ENCODE measurements around the gene FXYD4.
"Not testable (repeated sequence)": the region's sequence is repeated elsewhere in the genome, so short reads cannot be mapped to it uniquely, and the experiment has no call there.

FXYD4 gene

DNA sequence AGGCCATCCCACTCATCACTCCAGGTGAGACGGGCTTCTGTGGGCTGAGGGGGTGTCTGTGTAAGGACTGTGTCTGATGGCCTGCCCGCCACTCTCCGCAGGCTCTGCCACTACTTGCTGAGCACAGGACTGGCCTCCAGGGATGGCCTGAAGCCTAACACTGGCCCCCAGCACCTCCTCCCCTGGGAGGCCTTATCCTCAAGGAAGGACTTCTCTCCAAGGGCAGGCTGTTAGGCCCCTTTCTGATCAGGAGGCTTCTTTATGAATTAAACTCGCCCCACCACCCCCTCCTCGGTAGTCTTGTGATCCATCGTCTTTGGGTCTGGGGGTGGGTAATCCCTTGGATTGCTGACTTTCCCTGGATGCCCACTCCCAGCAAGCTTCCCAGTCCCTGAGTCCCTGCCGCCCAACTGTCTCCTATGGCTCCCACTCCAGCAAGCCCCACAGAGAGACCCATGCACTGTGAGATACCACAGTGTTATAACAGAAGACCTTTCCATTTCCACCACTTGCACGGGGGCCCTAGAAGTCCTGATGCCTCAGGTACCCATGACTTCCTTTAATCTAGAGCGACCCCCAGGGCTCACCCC lies 4.7 kb downstream of the FXYD4 start:
- no peak for DNase-seq (ENCODE audit: low read depth in 2 of 2)

DNA sequence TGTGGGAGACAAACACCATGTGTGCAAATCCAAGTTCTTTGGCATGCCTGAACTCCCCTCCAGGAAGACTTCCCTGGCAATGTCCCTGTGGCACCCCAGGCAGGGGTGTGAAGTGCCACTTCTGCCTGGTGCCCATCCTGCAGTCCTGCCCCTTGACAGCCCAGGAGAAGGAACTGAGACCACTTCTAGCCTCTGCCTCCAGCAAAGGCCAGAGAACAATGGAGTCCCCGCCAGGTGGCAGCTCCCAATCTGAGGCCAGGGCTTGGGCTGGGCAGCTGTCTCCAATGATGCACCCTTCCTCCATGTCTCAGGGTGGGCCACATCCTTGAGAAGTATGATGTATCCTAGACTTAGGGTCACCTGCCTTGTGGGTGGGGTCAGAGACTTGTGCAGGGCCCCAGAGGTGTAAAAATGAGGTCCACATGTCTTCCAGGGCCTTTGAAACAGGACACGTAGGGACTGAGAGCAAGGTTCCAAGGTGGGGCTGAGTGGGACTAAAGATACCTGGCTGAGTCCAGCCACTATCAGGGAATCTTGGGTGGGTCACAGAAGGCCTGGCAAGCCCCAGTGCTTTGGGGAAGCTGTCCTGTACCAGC lies 5.5 kb downstream of the FXYD4 start:
- DNase-seq (ENCODE audit: low read depth in 2 of 2): no peak

DNA sequence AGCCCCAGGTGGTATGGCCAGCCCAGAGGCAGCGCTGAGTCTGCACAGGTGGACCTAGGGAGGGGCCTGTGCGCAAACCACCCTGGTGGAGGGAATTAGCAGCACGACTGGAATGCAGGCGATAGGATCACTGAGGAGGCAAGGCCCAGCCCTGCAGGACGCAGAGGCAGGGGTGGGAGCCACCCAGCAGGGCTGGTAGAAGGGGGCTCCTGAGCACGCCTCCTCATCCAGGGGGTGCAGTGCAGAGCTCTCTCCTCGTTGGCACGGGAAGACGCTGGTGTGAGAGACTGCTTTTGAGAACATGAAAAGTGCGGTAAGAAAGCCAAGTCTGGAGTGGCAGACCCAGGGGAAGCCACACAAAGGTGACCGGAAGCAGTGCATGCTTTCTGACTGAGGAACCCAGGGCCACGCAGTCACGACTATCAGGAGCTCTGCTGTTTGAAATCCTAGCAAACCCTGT lies 6.0 kb downstream of the FXYD4 start:
- no peak for DNase-seq (ENCODE audit: low read depth in 2 of 2)

DNA sequence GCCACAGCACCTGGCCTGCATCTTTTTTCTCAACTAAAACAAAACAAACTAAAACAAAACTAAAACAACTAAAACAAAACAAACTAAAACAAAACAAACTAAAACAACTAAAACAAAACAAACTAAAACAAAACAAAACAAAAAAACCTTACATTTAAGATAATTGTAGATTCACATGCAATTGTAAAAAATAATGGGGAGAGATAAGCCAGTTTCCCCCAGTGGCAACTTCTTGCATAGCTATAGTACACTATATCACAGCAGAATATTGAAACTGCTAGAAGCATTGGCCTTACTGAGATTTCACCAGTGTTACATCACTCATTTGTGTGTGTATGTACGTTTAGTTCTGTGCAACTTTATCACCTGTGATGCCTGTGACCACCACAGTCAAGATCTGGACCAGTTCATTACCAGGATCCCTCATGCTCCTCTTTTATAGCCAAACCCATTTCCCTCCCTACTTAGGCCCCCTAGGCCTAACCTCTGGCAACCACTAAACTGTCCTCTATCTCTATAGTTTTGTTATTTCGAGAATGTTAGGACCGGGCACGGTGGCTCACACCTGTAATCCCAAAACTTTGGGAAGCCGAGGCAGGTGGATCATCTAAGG lies 9.3 kb downstream of the FXYD4 start:
- DNase-seq (ENCODE audit: low read depth in 2 of 2): no peak

DNA sequence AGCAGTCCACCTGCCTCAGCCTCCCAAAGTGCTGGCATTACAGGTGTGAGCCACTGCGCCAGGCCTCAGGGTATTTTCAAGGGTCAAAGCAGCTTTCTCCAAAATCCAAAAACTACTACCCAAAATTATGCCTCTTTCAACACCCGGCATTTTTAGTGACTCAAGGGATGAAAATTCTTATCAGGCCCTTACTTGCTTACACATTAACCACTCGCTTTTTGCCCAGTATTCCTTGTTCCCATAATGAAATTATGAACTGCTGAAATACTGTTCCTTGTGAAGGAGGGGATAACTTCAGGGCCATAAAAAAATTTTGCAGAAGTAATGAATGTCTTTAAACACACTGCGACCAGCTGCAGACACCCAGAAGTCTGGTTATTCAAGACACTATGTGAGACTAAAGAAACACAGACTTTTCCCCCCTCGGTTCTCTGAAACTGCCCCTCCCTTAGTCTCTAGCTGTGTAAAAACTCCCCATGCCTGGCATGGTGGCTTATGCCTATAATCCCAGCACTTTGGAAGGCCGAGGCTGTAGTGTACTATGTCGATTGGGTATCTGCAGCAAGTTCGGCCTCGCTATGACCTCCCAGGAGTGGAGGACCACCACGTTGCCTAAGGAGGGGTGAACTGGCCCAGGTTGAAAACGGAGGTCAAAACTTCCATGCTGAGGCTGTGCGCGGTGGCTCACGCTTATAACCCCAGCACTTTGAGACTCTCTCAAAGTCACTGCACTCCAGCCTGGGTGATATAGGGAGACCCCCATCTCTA lies 12.0 kb downstream of the FXYD4 start:
- DNase-seq (ENCODE audit: low read depth in 2 of 2): no peak

DNA sequence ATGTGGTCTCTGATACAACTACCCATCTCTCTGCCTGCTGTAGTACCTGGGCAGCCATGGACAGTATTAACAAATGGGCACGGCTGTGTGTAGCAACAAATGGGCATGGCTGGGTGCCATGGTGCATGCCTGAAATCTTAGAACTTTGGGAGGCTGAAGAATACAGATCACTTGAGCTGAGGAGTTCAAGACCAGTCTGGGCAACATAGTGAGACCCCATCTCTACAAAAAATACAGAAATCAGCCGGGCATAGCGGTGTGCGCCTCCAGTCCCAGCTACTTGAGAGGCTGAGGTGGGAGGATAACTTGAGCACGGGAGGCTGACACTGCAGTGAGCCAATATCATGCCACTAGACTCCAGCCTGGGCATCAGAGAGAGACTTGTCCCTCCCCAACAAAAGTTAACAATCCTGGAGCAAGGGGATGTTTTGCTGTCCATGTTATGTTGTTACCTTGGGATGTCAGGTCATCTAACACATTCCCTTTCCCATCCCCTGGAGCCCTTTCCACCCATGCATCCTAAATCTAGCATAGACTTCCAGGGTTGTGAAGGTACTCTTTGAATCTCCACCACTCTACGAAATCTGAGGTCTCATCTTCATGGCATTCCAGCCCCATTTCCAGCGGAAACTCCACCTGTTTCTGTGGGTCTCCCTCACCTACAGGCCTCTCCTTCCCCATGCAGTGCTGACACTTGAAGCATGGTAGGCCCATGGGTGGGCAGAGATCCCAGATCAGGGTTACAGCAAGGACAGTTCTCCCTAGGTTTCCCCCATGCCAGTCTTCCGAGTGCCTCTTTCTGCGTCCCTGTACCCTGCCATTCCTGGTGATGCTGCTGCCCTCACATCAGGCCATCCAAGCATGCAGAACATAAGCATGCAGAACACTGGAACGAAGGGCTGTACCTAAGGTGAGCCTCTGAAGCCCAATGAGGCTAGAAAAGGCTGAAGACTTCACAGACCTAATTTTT lies 13.1 kb downstream of the FXYD4 start:
- no peak for DNase-seq (ENCODE audit: low read depth in 2 of 2)

DNA sequence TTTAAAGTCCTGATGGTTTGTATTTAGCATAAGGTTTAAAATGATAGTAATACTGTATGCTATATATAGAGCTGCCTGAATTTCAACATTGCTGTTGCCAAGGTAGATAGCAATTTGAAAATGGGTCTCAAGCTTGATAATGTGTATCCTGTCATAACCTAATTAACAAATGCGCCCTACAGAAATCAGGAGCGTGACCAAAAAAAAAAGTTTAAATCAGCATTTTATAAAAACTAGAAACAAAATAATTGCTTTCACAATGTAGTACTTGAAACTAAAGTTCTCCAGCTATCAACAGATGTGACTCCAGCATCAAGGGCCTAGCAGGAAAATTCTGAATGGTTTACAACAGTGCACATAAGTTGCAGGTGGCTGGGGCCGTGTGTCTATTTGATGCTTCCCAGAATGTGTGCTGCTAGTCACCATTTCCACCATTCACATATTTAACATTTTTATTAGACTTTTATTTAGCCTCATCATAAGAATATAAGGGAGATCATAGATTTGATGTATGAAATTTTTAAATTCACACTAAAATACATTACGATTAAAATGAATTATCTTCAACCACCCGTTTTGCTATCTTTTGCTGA lies 14.1 kb downstream of the FXYD4 start:
- DNase-seq (ENCODE audit: low read depth in 2 of 2): no peak

DNA sequence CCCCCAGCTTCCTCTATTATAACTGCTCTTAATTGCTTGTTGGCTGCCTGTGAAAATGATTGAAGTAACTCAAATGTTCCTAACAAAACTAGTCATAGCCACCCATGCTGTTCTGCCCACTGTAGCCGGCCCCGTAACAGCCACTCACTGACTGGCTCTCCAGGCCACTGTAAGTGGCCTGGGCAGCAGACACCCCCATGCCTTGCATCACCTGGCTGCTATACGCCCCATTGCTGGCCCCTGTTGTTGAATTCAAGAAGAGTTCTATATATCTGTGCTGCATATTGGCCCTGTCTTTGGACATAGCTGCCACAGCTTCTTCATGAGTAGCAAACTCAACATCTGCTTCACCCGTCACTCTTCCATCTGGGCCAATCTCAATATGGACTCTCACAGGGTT lies 15.1 kb downstream of the FXYD4 start:
- DNase-seq (ENCODE audit: low read depth in 2 of 2): no peak

DNA sequence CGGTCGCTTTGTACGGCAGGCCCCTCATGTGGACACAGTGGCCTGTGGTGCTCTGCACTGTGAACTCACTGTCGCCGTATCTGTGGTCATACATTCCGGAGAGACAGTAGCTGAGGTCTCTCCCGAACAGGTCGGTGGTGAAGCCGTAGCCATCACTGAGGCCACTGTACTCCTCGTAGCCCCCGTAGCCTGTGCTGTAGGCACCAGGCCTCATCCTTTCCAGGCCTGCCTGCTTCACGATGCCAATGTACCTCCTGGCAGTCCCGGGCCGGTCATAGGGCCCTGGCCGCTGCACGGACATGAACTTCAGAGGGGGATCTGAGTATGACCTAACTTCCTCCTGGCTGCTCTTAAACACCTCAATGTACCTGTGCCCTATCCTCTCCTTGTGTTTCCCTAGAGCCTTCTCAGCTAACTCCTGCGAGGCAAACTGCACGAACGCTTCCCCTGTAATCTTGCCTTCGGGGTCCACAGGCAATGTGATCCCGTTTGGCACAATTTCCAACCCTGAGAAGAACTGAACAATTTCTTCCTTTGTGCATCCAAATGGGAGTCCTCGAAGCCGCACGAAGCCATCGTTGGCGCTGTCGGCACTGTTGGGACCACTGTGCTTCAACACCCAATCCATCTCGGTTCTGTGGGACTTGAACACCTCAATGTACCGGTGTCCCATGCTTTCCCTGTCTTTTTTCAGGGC lies 15.7 kb downstream of the FXYD4 start:
- no peak for DNase-seq (ENCODE audit: low read depth in 2 of 2)

DNA sequence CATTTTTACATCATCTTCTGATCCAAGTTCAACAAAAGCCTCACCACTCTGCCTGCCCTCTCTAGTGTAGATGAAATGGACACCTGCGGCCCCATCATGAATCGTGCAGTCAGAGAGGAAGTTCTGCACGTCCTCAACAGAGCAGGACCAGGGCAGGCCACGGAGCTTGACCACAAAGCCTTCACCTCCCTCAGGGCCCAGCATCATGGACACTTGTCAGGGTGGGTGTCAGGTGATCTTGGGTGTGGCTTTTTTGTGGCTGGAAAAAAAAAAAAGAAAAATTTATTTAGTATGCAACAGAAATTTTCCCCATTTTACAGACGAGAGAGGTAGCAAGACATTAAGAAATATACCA lies 16.2 kb downstream of the FXYD4 start:
- no peak for DNase-seq (ENCODE audit: low read depth in 2 of 2)

DNA sequence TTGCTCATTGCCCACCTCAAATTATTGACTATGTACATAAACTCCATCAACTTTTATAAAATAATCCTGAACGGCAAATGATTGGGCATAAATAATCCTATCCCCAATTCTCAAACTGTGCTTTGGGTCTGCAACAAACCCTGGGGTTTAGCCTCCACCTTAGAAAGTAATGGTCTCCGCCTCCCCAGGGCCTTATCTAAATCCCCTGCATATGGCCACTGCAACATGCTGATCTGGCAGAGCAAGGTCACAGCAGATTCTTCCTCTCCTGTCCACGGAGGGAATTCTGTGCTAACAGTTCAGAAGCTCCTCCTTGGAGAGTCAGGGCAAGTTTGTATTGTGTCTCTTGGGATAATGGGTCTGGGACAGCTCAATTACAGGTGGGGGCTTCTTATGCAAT lies 18.4 kb downstream of the FXYD4 start:
- DNase-seq (ENCODE audit: low read depth in 2 of 2): no peak

DNA sequence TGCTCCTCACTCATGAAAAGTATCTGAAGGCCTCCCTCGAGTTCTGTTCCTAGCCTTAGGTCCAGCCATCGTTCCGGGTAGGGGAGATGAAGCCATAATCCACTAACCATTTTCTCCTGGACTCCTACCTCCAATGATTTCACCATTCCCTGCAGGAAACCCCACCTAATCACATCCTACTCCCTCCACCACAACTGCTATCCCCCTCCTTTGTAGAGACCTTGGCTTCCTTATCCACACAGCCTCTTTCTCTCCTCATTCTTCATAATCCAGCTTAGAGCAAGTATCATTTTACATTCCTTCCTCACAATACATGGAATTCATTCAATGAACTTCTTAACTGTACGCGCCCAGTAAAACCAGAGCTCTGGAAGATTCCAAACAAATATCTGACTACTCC lies 18.9 kb downstream of the FXYD4 start:
- DNase-seq (ENCODE audit: low read depth in 2 of 2): no peak

DNA sequence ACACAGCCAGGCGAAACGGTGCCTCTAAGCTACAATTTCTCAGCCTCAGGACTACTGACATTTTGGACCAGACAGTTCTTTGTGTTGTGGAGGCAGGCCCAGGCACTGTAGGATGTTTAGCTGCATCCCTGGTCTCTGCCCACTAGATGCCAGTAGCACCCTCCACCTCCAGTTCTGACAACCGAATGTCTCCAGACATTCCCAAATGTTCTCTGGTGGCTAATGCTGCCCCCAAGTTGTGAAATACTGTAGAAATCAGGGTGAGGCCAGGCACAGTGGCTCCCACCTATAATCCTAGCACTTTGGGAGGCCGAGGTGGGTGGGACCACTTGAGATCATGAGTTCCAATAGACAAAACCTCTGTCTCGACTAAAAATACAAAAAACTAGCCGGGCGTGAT lies 19.3 kb downstream of the FXYD4 start:
- DNase-seq (ENCODE audit: low read depth in 2 of 2): no peak

DNA sequence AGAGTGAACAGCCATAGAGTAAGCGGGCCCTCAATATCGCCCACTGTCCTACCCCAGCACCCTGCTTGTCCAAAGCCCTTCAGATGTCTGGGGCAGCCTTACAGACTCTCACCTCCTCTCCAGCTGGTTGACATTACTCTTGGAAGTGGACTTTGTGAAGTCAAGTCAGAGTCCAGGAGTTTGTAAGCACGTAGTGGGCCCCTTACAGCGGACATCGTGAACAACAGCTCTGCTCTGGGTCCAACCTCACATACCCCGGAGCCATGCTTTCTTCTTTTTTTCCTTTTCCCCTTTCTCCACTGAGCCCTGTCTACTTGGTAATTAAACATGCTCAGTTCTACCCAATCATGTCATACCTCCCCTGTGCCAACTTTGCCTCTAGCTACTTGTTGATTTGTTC lies 20.1 kb downstream of the FXYD4 start:
- no peak for DNase-seq (ENCODE audit: low read depth in 2 of 2)

DNA sequence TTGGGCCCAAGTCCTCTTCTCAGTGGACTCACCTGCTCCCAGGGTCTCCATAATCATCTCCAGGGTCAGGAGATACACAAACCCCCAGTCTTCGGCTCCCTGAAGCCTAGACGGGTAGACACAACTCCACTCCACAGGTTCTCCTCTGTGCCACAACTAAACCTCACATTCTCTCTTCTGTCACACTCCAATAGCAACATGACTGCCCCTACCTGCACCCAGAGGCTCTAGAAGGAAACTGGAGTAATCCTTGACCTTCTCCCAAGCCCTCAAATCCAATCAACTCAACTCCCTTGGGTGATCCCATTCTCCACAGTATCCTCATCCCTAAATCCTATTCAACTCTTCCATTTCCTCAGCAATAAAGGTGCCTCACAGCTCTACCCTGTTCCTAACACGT lies 21.3 kb downstream of the FXYD4 start:
- no peak for DNase-seq (ENCODE audit: low read depth in 2 of 2)

DNA sequence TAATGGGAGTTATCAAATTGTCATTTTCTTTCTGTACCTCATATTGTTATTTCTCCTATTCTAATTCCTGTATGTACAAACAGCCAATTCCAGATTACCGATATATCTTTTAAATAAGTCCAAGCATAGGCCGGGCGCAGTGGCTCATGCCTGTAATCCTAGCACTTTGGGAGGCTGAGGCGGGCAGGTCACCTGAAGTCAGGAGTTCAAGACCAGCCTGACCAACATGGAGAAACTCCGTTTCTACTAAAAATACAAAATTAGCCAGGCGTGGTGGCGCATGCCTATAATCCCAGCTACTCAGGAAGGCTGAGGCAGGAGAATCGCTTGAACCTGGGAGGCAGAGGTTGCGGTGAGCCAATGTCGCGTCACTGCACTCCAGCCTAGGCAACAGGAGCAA lies 21.8 kb downstream of the FXYD4 start:
- DNase-seq (ENCODE audit: low read depth in 2 of 2): not testable (repeated sequence)

DNA sequence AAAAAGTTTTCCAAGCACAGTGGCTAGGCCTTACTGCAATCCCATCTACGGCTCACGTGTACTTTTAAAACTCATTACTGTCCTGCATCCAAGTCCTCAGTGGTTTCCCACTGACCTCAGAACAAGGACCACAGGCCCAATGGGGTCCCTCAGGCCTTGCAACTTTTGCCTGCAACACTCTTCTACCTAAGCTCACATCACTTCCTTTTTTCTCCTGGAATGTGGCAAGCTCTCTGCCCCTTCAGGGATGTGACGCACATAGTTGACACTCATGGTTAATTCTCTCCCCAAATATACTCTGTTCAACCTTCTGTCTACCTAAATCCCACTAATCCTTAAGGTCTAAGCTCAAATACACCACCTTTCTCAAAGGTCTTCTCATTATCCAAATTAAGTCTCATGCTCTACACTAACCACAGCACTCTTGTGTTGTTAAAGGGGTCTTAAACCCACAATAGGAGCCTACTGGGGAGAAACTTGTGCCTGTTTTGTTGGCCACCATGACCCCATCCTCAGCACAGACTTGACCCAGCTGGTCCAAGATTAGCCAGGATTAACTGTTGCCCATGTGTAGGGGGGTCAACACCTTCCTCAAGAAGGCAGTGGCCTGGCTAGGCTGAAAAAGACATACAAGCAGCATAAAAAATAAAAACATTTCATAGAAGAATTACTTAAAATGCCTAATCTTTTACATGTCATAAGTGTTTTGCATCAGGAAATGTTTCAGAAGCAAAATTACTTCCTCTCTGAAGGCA lies 22.3 kb downstream of the FXYD4 start:
- DNase-seq (ENCODE audit: low read depth in 2 of 2): no peak

DNA sequence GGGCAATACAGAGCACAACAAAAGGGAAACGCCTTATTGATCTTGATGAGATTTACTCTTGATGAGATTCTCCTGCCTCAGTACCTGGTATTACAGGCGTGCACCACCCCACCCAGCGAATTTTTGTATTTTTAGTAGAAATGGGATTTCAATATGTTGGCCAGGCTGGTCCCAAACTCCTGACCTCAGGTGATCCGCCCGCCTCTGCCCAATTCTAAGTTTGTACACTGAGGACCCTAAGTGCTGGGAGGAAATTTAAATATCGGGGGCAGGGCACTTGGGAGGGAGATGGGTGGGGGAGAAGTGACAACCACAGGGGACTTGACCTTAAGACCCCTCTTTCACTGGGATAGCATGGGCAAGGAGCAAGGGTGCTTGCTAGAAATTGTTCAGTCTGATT lies 23.4 kb downstream of the FXYD4 start:
- no peak for DNase-seq (ENCODE audit: low read depth in 2 of 2)

DNA sequence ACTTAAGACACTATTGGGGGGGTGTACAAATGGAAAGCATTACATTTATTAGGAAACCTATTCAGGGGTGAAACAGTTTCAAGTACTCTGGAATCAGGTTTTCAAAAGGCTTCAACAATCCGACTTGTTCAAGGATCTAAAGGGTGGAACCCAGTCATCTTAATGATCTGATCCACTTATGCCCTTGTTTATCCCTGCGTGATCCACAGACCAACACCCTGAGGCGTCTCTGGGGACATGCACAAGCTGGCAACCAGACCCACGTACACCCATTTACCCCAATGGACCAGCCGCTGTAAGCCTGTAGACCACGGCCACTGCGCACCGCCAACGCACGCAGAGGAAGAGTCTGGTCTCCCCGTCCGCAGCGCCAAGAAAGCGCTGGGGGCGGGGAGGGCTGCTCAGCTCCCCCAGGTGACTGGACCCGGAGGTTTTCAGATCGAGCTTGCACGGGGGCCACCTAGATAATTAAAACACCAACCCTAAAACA lies 24.2 kb downstream of the FXYD4 start:
- DNase-seq (ENCODE audit: low read depth in 2 of 2): no peak

Measured in activated CD4-positive, alpha-beta T cell treated with anti-CD3 and anti-CD28 coated beads for 24 hours (primary cell).